A673 (cell line): ENCODE results near the gene YPEL3.

Experiments
- EZH2 ChIP-seq: fragments of 200-600 bp; sonication (generic); IDR thresholded peaks from 2 replicates; pipeline ENCODE4 v1.6.1; 2017; ENCODE audit warnings: borderline replicate concordance, low read depth, mild to moderate bottlenecking, mixed read lengths, antibody characterized with exemption, low read length; ENCODE audit not compliant: poor library complexity, severe bottlenecking
- TF ChIP-seq, protein P1 (sequence below): fragments of 300-800, 200-600 bp; sonication (generic); conservative IDR thresholded peaks from 2 replicates; pipeline ENCODE4 v1.5.1; 2017; ENCODE audit warnings: low read depth, mild to moderate bottlenecking, antibody characterized with exemption, low read length, moderate library complexity, mixed read lengths

DNA sequence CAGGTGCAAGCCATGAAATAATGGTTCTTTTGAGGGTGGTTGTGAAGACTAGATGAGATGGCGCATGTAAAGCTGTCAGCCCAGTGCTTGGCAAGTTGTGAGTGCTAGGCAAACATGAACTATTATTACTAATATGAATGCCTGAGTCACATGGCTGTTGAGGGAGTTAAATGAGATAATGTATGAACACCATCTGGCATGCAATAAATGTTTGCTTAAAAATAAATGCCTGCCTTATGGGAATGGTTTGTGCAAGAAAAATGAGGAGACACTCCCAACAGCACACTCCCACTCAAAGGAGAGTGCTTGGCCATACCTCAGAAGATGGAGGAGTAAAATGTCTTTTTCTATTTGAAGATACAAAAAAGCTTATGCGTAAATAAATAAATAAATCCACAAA, 23.4 kb upstream of the YPEL3 start:
- TF ChIP-seq, protein P1, sequence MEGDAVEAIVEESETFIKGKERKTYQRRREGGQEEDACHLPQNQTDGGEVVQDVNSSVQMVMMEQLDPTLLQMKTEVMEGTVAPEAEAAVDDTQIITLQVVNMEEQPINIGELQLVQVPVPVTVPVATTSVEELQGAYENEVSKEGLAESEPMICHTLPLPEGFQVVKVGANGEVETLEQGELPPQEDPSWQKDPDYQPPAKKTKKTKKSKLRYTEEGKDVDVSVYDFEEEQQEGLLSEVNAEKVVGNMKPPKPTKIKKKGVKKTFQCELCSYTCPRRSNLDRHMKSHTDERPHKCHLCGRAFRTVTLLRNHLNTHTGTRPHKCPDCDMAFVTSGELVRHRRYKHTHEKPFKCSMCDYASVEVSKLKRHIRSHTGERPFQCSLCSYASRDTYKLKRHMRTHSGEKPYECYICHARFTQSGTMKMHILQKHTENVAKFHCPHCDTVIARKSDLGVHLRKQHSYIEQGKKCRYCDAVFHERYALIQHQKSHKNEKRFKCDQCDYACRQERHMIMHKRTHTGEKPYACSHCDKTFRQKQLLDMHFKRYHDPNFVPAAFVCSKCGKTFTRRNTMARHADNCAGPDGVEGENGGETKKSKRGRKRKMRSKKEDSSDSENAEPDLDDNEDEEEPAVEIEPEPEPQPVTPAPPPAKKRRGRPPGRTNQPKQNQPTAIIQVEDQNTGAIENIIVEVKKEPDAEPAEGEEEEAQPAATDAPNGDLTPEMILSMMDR = no peak
- TF ChIP-seq EZH2 = no peak
